K562 (cell line): ENCODE measurements around the gene TRIM4. TPM values are rescaled to one million over a fixed set of nuclear protein-coding genes. Genes with fewer than 3 reads are reported as not detected.

Experiments used
- ATAC-seq: fragments of 200-7000 bp; cut with Tn5 transposase; 3 replicates; pipeline ENCODE4 v1.9.1; 2020; ENCODE audit warnings: moderate library complexity
- BruUV-seq: library from RNA; stranded (reverse); fragments of 400-500 nt; replicated peaks from 2 replicates; lab custom pipeline; 2021; lab: Mats Ljungman, UMichigan
- CTCF ChIA-PET: fragments of 300-600 bp; formaldehyde crosslinking; extraction: SDS; loops from one replicate; lab custom pipeline; 2021; ENCODE audit warnings: low intra/inter-chr PET ratio; lab: Yijun Ruan, JAX
- POLR2A ChIA-PET: fragments of 300-600, 350-650 bp; sonication (Branson Sonifier 250); formaldehyde crosslinking; extraction: SDS; loops from one replicate; lab custom pipeline; 2021; ENCODE audit warnings: antibody characterized with exemption, inconsistent platforms; lab: Yijun Ruan, JAX
- DNase-seq, 4 experiments: peaks; one replicate each; pipeline versions ENCODE4 v3.0.0 to v3.0.0-alpha.2; 2011 to 2018; ENCODE audit warnings: low spot score in 3 of 4, mixed read lengths in 3 of 4; ENCODE audit errors: extremely low read depth in 1 of 4
- FAIRE-seq: peaks from 2 replicates; lab custom pipeline; 2011; peaks lifted over from hg19 to GRCh38; lab: Jason Lieb, UNC
- H2AFZ ChIP-seq: 2 replicates; pipeline ENCODE4 v1.6.0; 2011; ENCODE audit warnings: low read depth, low read length, control low read depth, inconsistent platforms
- H3K27ac ChIP-seq: fragments of 200-600 bp; 3 replicates; pipeline ENCODE4 v1.8.0; 2011; ENCODE audit warnings: low read depth, mild to moderate bottlenecking, control low read depth, inconsistent platforms, low read length, moderate library complexity, mixed read lengths; ENCODE audit errors: extremely low read depth
- H3K27me3 ChIP-seq, 2 experiments: fragments of 300-600 bp in 1 of 2; 2 replicates in 1 of 2; 3 replicates in 1 of 2; pipeline versions ENCODE4 v1.6.0 to v1.8.0; 2011; ENCODE audit warnings: inconsistent platforms in 2 of 2, low read length in 2 of 2, mild to moderate bottlenecking in 1 of 2, mixed read lengths in 1 of 2, moderate library complexity in 1 of 2; ENCODE audit not compliant: control insufficient read depth in 2 of 2, insufficient read depth in 2 of 2
- H3K36me3 ChIP-seq: fragments of 300-600 bp; 3 replicates; pipeline ENCODE4 v1.8.0; 2011; ENCODE audit warnings: mild to moderate bottlenecking, low read length, inconsistent platforms; ENCODE audit not compliant: control insufficient read depth, insufficient read depth
- H3K4me1 ChIP-seq, 2 experiments: fragments of 200-600 bp in 1 of 2; replicated peaks in 1 of 2; 2 replicates in 1 of 2; 3 replicates in 1 of 2; pipeline versions ENCODE4 v1.5.1 to v1.8.0; 2011; ENCODE audit warnings: inconsistent platforms in 2 of 2, low read length in 2 of 2, mild to moderate bottlenecking in 1 of 2, mixed read lengths in 1 of 2, moderate library complexity in 1 of 2; ENCODE audit not compliant: control insufficient read depth in 2 of 2, insufficient read depth in 2 of 2
- H3K4me2 ChIP-seq: 2 replicates; pipeline ENCODE4 v1.6.1; 2011; ENCODE audit warnings: low read length, control low read depth, inconsistent platforms, mixed read lengths; ENCODE audit not compliant: insufficient read depth
- H3K4me3 ChIP-seq: fragments of 200-600 bp; sonication (generic), shearing (Covaris generic); 2 replicates; pipeline ENCODE4 v1.5.1; 2016; ENCODE audit warnings: control low read depth, inconsistent platforms
- H3K79me2 ChIP-seq: fragments of 200-600 bp; 3 replicates; pipeline ENCODE4 v1.8.0; 2011; ENCODE audit warnings: low read length, inconsistent platforms; ENCODE audit not compliant: control insufficient read depth, insufficient read depth
- H3K9ac ChIP-seq, 2 experiments: 2 replicates each; pipeline versions ENCODE4 v1.6.0 to v1.6.1; 2011; ENCODE audit warnings: low read depth in 2 of 2, low read length in 2 of 2, control low read depth in 1 of 2, inconsistent platforms in 1 of 2, mild to moderate bottlenecking in 1 of 2, mixed read lengths in 1 of 2; ENCODE audit not compliant: insufficient read depth in 1 of 2
- H3K9me1 ChIP-seq: one replicate; pipeline ENCODE4 v1.6.0; 2011; ENCODE audit warnings: inconsistent platforms, mild to moderate bottlenecking, low read length, moderate library complexity; ENCODE audit not compliant: control insufficient read depth, insufficient read depth
- H3K9me3 ChIP-seq: replicated peaks from 2 replicates; pipeline ENCODE4 v1.5.1; 2011; ENCODE audit warnings: low read depth, low read length, inconsistent platforms; ENCODE audit not compliant: control insufficient read depth, insufficient read depth
- H4K20me1 ChIP-seq: replicated peaks from 2 replicates; pipeline ENCODE4 v1.6.1; 2011; ENCODE audit warnings: low read length, inconsistent platforms, mixed read lengths; ENCODE audit not compliant: control insufficient read depth, insufficient read depth
- HDAC1 ChIP-seq, 2 experiments: fragments of 450-650 bp; IDR thresholded peaks; 2 replicates each; pipeline ENCODE4 v1.6.1; 2016 to 2017; ENCODE audit warnings: inconsistent platforms in 1 of 2, mild to moderate bottlenecking in 1 of 2, moderate library complexity in 1 of 2
- WGBS: fragments of 100-300 bp; shearing (Covaris generic); methylation state at CpG from one replicate; pipeline ENCODE4 v1.1.6; 2016; ENCODE audit warnings: low coverage, mixed read lengths; ENCODE audit not compliant: insufficient coverage; ENCODE audit errors: missing lambda C conversion rate; 5-methylcytosine and 5-hydroxymethylcytosine counted together
- in situ Hi-C: fragments of 300-500 bp; cut with MboI; formaldehyde crosslinking; loops from 4 replicates; pipeline ENCODE4 v1.15.0; 2018; ENCODE audit warnings: inconsistent platforms, mixed read lengths
- intact Hi-C: fragments of 100-400 bp; cut with micrococcal nuclease; formaldehyde crosslinking; loops from 2 replicates; pipeline ENCODE4 v1.14.2; 2022
- polyA plus RNA-seq, 8 experiments: library from polyadenylated mRNA; depleted of rRNA in 4 of 8; stranded (reverse) in 5 of 8; unstranded in 3 of 8; fragments of >200 nt; fragmentation: Nextera tagmentation in 2 of 8; fragmentation: Illumina TruSeq in 1 of 8; extraction: Ambion mirVana in 2 of 8; extraction: Trizol in 1 of 8; gene quantifications; 2 replicates each; pipeline versions ENCODE4 v1.2.1 to v1.2.3, GENCODE V29; 2011 to 2014; ENCODE audit warnings: inconsistent platforms in 1 of 8, missing spikeins in 1 of 8
- total RNA-seq, 7 experiments: library from RNA; depleted of rRNA in 6 of 7; stranded (reverse); fragments of >200 nt in 6 of 7; fragmentation: Illumina TruSeq in 2 of 7; extraction: Trizol in 2 of 7; gene quantifications; 2 replicates each; pipeline versions ENCODE4 v1.2.1 to v1.2.3, GENCODE V29; 2011 to 2021; ENCODE audit warnings: low replicate concordance in 1 of 7
- TF ChIP-seq, protein P1 (sequence below), 2 experiments: fragments of 450-650 bp; formaldehyde crosslinking in 1 of 2; IDR thresholded peaks; 2 replicates each; pipeline versions ENCODE4 v1.4.0 to v1.6.1; 2014 to 2020; ENCODE audit warnings: mild to moderate bottlenecking in 2 of 2, borderline replicate concordance in 1 of 2, low read depth in 1 of 2

TRIM4 gene
- total and polyA plus RNA-seq, 9 of the 15 experiments (the other 6 are each of a cell fraction or from before 2014, with no cell fraction given): 6.2 to 28.3 (median 22.4) TPM

DNA sequence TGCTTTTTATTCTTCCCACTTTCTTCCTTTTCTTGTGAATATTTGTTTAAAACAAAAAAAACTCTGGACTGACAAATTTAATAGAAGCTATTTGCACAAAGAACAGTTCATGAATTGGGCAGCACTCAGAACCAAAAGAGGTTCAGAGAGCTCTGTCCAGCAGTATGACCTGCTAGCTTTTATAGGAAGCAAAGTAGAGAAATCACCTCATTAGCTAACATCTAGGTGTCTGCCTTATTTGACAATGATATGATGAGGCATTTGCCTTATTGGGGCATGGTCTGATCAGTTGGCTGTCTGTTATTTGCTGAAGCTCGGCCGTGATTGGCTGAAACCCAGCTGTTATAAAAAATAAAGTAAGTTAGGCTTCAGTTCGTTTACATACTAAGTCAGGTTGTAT, 819 bp upstream of the TRIM4 start:
- Histone ChIP-seq H3K4me1 (peaks cover 13 to 18% of the 10 kb centered on the region in 2 experiments; a peak in 4 of 5 replicates), H3K79me2 (peaks cover 52% of the 10 kb centered on the region), H3K36me3 (peaks cover 35% of the 10 kb centered on the region), H3K9me3 (no peaks in the 10 kb centered on the region), H3K27me3 (no peaks in the 10 kb centered on the region), H3K9me1 (no peaks in the 10 kb centered on the region), H3K4me2 (peak overlapping the region; percentile 95), H3K4me3 (peak overlapping the region; percentile 86), H3K27ac (peak overlapping the region; percentile 81; the same call in 2 of the 3 replicates), H4K20me1 (peaks cover 9% of the 10 kb centered on the region; the same call in 1 of the 2 replicates), H3K9ac (peak overlapping the region in 1 of 2 experiments; percentile 90; a peak in 2 of 4 replicates), H2AFZ (no peak overlapping the region; the same call in 1 of the 2 replicates)
- in situ Hi-C loops: no loop called here
- ChIA-PET CTCF (no interaction called here), POLR2A (interaction anchor here (0.6 to 2.2 kb wide), 9 partner anchors 15 to 408 kb away, joined by 3 to 6 read pairs (median 5); partner anchors contain the start of genes ZKSCAN1 and ZSCAN25)
- TF ChIP-seq HDAC1 (IDR thresholded peaks at IDR 0.05): no peak
- TF ChIP-seq, protein P1, sequence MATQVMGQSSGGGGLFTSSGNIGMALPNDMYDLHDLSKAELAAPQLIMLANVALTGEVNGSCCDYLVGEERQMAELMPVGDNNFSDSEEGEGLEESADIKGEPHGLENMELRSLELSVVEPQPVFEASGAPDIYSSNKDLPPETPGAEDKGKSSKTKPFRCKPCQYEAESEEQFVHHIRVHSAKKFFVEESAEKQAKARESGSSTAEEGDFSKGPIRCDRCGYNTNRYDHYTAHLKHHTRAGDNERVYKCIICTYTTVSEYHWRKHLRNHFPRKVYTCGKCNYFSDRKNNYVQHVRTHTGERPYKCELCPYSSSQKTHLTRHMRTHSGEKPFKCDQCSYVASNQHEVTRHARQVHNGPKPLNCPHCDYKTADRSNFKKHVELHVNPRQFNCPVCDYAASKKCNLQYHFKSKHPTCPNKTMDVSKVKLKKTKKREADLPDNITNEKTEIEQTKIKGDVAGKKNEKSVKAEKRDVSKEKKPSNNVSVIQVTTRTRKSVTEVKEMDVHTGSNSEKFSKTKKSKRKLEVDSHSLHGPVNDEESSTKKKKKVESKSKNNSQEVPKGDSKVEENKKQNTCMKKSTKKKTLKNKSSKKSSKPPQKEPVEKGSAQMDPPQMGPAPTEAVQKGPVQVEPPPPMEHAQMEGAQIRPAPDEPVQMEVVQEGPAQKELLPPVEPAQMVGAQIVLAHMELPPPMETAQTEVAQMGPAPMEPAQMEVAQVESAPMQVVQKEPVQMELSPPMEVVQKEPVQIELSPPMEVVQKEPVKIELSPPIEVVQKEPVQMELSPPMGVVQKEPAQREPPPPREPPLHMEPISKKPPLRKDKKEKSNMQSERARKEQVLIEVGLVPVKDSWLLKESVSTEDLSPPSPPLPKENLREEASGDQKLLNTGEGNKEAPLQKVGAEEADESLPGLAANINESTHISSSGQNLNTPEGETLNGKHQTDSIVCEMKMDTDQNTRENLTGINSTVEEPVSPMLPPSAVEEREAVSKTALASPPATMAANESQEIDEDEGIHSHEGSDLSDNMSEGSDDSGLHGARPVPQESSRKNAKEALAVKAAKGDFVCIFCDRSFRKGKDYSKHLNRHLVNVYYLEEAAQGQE (IDR thresholded peaks at IDR 0.05; ENCODE audit: borderline replicate concordance): peak; percentile 71
- TF ChIP-seq, protein P1 (CRISPR knock-in tag; IDR thresholded peaks at IDR 0.05; ENCODE audit: low read depth): no peak
- DNase-seq (no peak), FAIRE-seq (no peak), ATAC-seq (no peak)
- intact Hi-C loops: no loop called here
- BruUV-seq: no TSS peak
- 61% methylated on average over 3 of the region's 3 CpGs for WGBS
